Keratinocyte (primary cell): Measurements from ENCODE around the gene NCOA3.

Source experiments
- EZH2 ChIP-seq: IDR thresholded peaks from one replicate; pipeline ENCODE4 v1.6.1; 2012; ENCODE audit warnings: inconsistent platforms, mild to moderate bottlenecking, low read length, moderate library complexity
- TF ChIP-seq, protein P1 (sequence below), 3 experiments: IDR thresholded peaks in 1 of 3; conservative IDR thresholded peaks in 1 of 3; optimal IDR thresholded peaks in 1 of 3; 2 replicates in 2 of 3; 3 replicates in 1 of 3; pipeline versions ENCODE3 to v1.5.1; 2011; ENCODE audit warnings: low read length in 3 of 3, mild to moderate bottlenecking in 3 of 3, moderate library complexity in 2 of 3, control low read depth in 1 of 3, inconsistent platforms in 1 of 3; ENCODE audit not compliant: insufficient read depth in 2 of 3; ENCODE audit errors: extremely low read depth in 1 of 3

DNA sequence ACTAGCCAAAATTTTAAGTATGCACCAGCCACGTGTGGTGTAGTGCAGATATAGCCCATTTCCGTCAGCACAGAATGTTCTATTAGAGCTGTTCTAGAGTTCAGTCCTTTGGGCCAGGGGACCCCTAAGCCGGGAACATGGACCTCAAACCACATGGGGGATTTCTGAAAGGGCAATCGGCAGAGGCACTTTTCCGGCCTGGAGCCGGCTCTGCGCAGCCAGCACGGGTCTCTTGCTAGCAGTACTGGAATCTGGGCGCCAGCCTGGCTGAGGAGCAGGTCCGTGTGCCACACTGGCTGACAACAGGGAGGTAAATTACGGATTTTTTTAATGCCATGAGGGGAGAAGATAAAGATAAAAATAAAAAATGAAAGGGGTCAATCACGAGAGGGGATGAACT lies 163.1 kb downstream of the NCOA3 start:
- TF ChIP-seq, protein P1, sequence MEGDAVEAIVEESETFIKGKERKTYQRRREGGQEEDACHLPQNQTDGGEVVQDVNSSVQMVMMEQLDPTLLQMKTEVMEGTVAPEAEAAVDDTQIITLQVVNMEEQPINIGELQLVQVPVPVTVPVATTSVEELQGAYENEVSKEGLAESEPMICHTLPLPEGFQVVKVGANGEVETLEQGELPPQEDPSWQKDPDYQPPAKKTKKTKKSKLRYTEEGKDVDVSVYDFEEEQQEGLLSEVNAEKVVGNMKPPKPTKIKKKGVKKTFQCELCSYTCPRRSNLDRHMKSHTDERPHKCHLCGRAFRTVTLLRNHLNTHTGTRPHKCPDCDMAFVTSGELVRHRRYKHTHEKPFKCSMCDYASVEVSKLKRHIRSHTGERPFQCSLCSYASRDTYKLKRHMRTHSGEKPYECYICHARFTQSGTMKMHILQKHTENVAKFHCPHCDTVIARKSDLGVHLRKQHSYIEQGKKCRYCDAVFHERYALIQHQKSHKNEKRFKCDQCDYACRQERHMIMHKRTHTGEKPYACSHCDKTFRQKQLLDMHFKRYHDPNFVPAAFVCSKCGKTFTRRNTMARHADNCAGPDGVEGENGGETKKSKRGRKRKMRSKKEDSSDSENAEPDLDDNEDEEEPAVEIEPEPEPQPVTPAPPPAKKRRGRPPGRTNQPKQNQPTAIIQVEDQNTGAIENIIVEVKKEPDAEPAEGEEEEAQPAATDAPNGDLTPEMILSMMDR (optimal IDR thresholded peaks at IDR 0.05 in 1 of 3, IDR thresholded peaks at IDR 0.05 in 1 of 3, conservative IDR thresholded peaks at IDR 0.05 in 1 of 3; ENCODE audit: extremely low read depth in 1 of 3, insufficient read depth in 2 of 3, low read length in 3 of 3) = no peak
- no peak for TF ChIP-seq EZH2
